IMR-90 (cell line): ENCODE results near the gene SNTG2. TPM values are rescaled to one million over a fixed set of nuclear protein-coding genes. Genes with fewer than 3 reads are reported as not detected.

Source experiments
- ATAC-seq: fragments of 200-7000 bp; cut with Tn5 transposase; 2 replicates; pipeline ENCODE4 v1.9.1; 2020; ENCODE audit warnings: low read depth, mild to moderate bottlenecking, moderate library complexity
- BruUV-seq: library from RNA; stranded (reverse); fragments of 400-500 nt; replicated peaks from 2 replicates; lab custom pipeline; 2021; lab: Mats Ljungman, UMichigan
- CTCF ChIA-PET: fragments of 300-600 bp; formaldehyde crosslinking; extraction: SDS; loops from one replicate; lab custom pipeline; 2021; ENCODE audit warnings: antibody characterized with exemption; lab: Yijun Ruan, JAX
- POLR2A ChIA-PET: fragments of 300-600 bp; sonication (Branson Sonifier 250); formaldehyde crosslinking; loops from one replicate; lab custom pipeline; 2022; ENCODE audit warnings: antibody characterized with exemption; ENCODE audit not compliant: unreplicated experiment; lab: Charles Lee
- DNase-seq: peaks from one replicate; pipeline ENCODE4 v3.0.0; 2013
- H2AFZ ChIP-seq: replicated peaks from 2 replicates; pipeline ENCODE3; 2013; ENCODE audit warnings: low read length, mild to moderate bottlenecking; ENCODE audit not compliant: poor library complexity
- H2AK5ac ChIP-seq: 2 replicates; pipeline ENCODE4 v1.6.1; 2013; ENCODE audit warnings: low read depth, low read length, inconsistent platforms
- H2AK9ac ChIP-seq: replicated peaks from 2 replicates; pipeline ENCODE3; 2013; ENCODE audit warnings: mild to moderate bottlenecking, low read depth, low read length, moderate library complexity; ENCODE audit not compliant: poor library complexity
- H2BK120ac ChIP-seq: 2 replicates; pipeline ENCODE4 v1.6.1; 2013; ENCODE audit warnings: low read depth, low read length, inconsistent platforms
- H2BK15ac ChIP-seq: 3 replicates; pipeline ENCODE4 v1.6.1; 2013; ENCODE audit warnings: low read depth, low read length, inconsistent platforms
- H2BK20ac ChIP-seq: 2 replicates; pipeline ENCODE4 v1.6.1; 2013; ENCODE audit warnings: low read depth, mild to moderate bottlenecking, inconsistent platforms, low read length, moderate library complexity
- H2BK5ac ChIP-seq: 2 replicates; pipeline ENCODE4 v1.6.1; 2013; ENCODE audit warnings: mild to moderate bottlenecking, low read depth, low read length, inconsistent platforms; ENCODE audit not compliant: poor library complexity, severe bottlenecking
- H3K14ac ChIP-seq: replicated peaks from 2 replicates; pipeline ENCODE4 v1.6.1; 2013; ENCODE audit warnings: low read depth, low read length, inconsistent platforms
- H3K18ac ChIP-seq: 2 replicates; pipeline ENCODE4 v1.6.1; 2013; ENCODE audit warnings: low read depth, low read length, control low read depth
- H3K23ac ChIP-seq: 2 replicates; pipeline ENCODE4 v1.6.1; 2013; ENCODE audit warnings: low read depth, low read length, inconsistent platforms
- H3K27ac ChIP-seq: 2 replicates; pipeline ENCODE4 v1.5.1; 2013; ENCODE audit warnings: mild to moderate bottlenecking, control low read depth, low read length; ENCODE audit not compliant: insufficient read depth
- H3K27me3 ChIP-seq: 2 replicates; pipeline ENCODE4 v1.6.1; 2013; ENCODE audit warnings: low read length; ENCODE audit not compliant: control insufficient read depth, insufficient read depth
- H3K36me3 ChIP-seq: 2 replicates; pipeline ENCODE4 v1.6.1; 2013; ENCODE audit warnings: low read length, mixed read lengths; ENCODE audit not compliant: control insufficient read depth, insufficient read depth
- H3K4ac ChIP-seq: 2 replicates; pipeline ENCODE4 v1.6.1; 2013; ENCODE audit warnings: low read depth, low read length, inconsistent platforms
- H3K4me1 ChIP-seq: 2 replicates; pipeline ENCODE4 v1.6.1; 2013; ENCODE audit warnings: low read length, mixed read lengths; ENCODE audit not compliant: control insufficient read depth, insufficient read depth
- H3K4me2 ChIP-seq: 2 replicates; pipeline ENCODE4 v1.6.1; 2013; ENCODE audit warnings: low read depth, mild to moderate bottlenecking, control low read depth, low read length, moderate library complexity
- H3K4me3 ChIP-seq: 2 replicates; pipeline ENCODE4 v1.5.1; 2013; ENCODE audit warnings: low read depth, mild to moderate bottlenecking, control low read depth, low read length, moderate library complexity; ENCODE audit not compliant: insufficient read depth
- H3K56ac ChIP-seq: 2 replicates; pipeline ENCODE4 v1.6.1; 2013; ENCODE audit warnings: low read length, inconsistent platforms; ENCODE audit not compliant: insufficient read depth; ENCODE audit errors: extremely low read depth
- H3K79me1 ChIP-seq, 2 experiments: 2 replicates each; pipeline ENCODE4 v1.6.1; 2013; ENCODE audit warnings: low read length in 2 of 2, inconsistent platforms in 1 of 2, low read depth in 1 of 2
- H3K9ac ChIP-seq: 2 replicates; pipeline ENCODE4 v1.6.1; 2013; ENCODE audit warnings: low read depth, low read length, control low read depth
- H3K9me1 ChIP-seq: 2 replicates; pipeline ENCODE4 v1.6.1; 2013; ENCODE audit warnings: low read length, inconsistent platforms; ENCODE audit not compliant: insufficient read depth
- H3K9me3 ChIP-seq: 2 replicates; pipeline ENCODE4 v1.6.1; 2013; ENCODE audit warnings: low read length; ENCODE audit not compliant: control insufficient read depth, insufficient read depth
- H4K20me1 ChIP-seq: 2 replicates; pipeline ENCODE4 v1.6.1; 2013; ENCODE audit warnings: low read length, inconsistent platforms; ENCODE audit not compliant: insufficient read depth
- H4K5ac ChIP-seq: 2 replicates; pipeline ENCODE4 v1.6.1; 2013; ENCODE audit warnings: mild to moderate bottlenecking, low read depth, low read length, control low read depth
- H4K8ac ChIP-seq, 2 experiments: 2 replicates each; pipeline ENCODE4 v1.6.1; 2013; ENCODE audit warnings: low read depth in 2 of 2, low read length in 2 of 2, control low read depth in 1 of 2, inconsistent platforms in 1 of 2
- H4K91ac ChIP-seq: 2 replicates; pipeline ENCODE4 v1.6.1; 2013; ENCODE audit warnings: low read depth, low read length, inconsistent platforms; ENCODE audit not compliant: insufficient read depth
- CEBPB ChIP-seq: IDR thresholded peaks from 2 replicates; pipeline ENCODE4 v1.6.1; 2012; ENCODE audit warnings: low read depth, low read length, improper control_type of control experiment
- MAZ ChIP-seq: IDR thresholded peaks from 2 replicates; pipeline ENCODE4 v1.6.1; 2012; ENCODE audit warnings: low read depth, mild to moderate bottlenecking, low read length, improper control_type of control experiment, moderate library complexity, borderline replicate concordance
- MXI1 ChIP-seq: IDR thresholded peaks from 2 replicates; pipeline ENCODE4 v1.6.1; 2012; ENCODE audit warnings: low read depth, mild to moderate bottlenecking, low read length, moderate library complexity, borderline replicate concordance
- NFE2L2 ChIP-seq: fragments of 150-350 bp; IDR thresholded peaks from 2 replicates; pipeline ENCODE4 v1.6.1; 2016; ENCODE audit warnings: low read depth, mild to moderate bottlenecking, low read length
- RAD21 ChIP-seq: IDR thresholded peaks from 2 replicates; pipeline ENCODE4 v1.6.1; 2012; ENCODE audit warnings: low read length, improper control_type of control experiment
- RCOR1 ChIP-seq: IDR thresholded peaks from 2 replicates; pipeline ENCODE4 v1.6.1; 2012; ENCODE audit warnings: mild to moderate bottlenecking, low read length, improper control_type of control experiment; ENCODE audit not compliant: insufficient replicate concordance
- SMC3 ChIP-seq: fragments of 150-350 bp; IDR thresholded peaks from 2 replicates; pipeline ENCODE4 v1.6.1; 2016; ENCODE audit warnings: low read depth, mild to moderate bottlenecking, antibody characterized with exemption, low read length, moderate library complexity
- WGBS, 2 experiments: methylation state at CpG; one replicate each; pipeline versions ENCODE4 v1.1.5 to v1.1.7; 2013; ENCODE audit warnings: missing lambda C conversion rate in 2 of 2; ENCODE audit not compliant: insufficient read length in 1 of 2; ENCODE audit errors: extremely low coverage in 2 of 2; 5-methylcytosine and 5-hydroxymethylcytosine counted together
- dilution Hi-C: fragments of 300-500 bp; cut with HindIII; formaldehyde crosslinking; loops from one replicate; pipeline ENCODE4 v1.14.3; 2018; ENCODE audit warnings: low sequenced_read_pairs; ENCODE audit not compliant: unreplicated experiment
- in situ Hi-C: fragments of 300-500 bp; cut with MboI; formaldehyde crosslinking; loops from 3 replicates; pipeline ENCODE4 v1.14.3; 2019; ENCODE audit warnings: low sequenced_read_pairs, inconsistent platforms, mixed read lengths
- intact Hi-C: fragments of 100-400 bp; cut with micrococcal nuclease; formaldehyde crosslinking; loops from 2 replicates; pipeline ENCODE4 v1.10.0; 2022
- polyA plus RNA-seq, 3 experiments: library from polyadenylated mRNA; depleted of rRNA; stranded (reverse); fragments of >200 nt; gene quantifications; 2 replicates each; pipeline ENCODE4 v1.2.3, GENCODE V29; 2012; ENCODE audit warnings: low replicate concordance in 1 of 3
- total RNA-seq: library from RNA; depleted of rRNA; stranded (reverse); fragments of >200 nt; gene quantifications from 2 replicates; pipeline ENCODE4 v1.2.3, GENCODE V29; 2012

SNTG2 gene
- total and polyA plus RNA-seq, 2 of the 4 experiments (the other 2 are of a cell fraction), result under 0.01 to 0.17 TPM

DNA sequence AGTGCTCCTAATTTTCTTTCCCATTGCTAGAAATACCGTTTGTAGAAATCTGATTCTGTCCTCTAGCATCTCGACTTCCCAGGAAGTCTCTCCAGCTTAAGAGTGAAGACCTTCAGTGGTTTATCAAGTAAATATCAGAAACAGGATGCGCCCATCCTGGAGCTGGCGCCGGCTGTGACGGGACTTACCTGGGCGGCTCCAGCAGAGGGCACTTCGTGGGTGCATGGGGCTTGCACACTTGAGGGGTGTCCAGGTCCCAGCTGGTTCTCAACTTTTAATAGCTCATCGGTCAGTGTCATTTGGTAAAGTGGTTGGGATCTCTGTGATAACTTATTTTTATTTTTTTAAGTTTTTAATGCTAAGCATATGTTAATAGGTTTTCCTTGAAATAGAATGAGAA is 295.6 kb downstream of the SNTG2 start:
- in situ Hi-C loops, result no loop called here
- H3K27ac ChIP-seq, result no peak overlapping the region
- H2BK20ac ChIP-seq, result no peak overlapping the region
- H2BK5ac ChIP-seq, result no peak overlapping the region
- no TSS peak for BruUV-seq
- intact Hi-C loops, result no loop called here
- DNase-seq (no peak), ATAC-seq (no peak)
- H2AK5ac ChIP-seq, result no peak overlapping the region
- H2BK15ac ChIP-seq, result no peak overlapping the region
- H3K14ac ChIP-seq, result no peak overlapping the region
- peaks cover 5% of the 10 kb centered on the region; the same call in 1 of the 2 replicates for H3K9me3 ChIP-seq
- no peaks in the 10 kb centered on the region for H3K36me3 ChIP-seq
- H3K56ac ChIP-seq, result no peak overlapping the region
- H4K8ac ChIP-seq, result no peak overlapping the region
- no peak overlapping the region for H2AK9ac ChIP-seq
- no peaks in the 10 kb centered on the region for H3K27me3 ChIP-seq
- H3K79me1 ChIP-seq, result no peaks in the 10 kb centered on the region
- ChIA-PET POLR2A (no interaction called here), CTCF (interaction anchor here (1.3 kb wide), 1 partner anchor 105 kb away, joined by 3 read pairs; no protein-coding TSS in a partner anchor)
- H4K91ac ChIP-seq, result no peak overlapping the region
- no peak overlapping the region for H2BK120ac ChIP-seq
- H4K20me1 ChIP-seq, result no peaks in the 10 kb centered on the region
- H4K5ac ChIP-seq, result no peak overlapping the region
- no CpG with 5 or more reads among the region's 9 CpGs for WGBS, 2 experiments
- no peak overlapping the region for H2AFZ ChIP-seq
- no peaks in the 10 kb centered on the region for H3K9me1 ChIP-seq
- no peak overlapping the region for H3K23ac ChIP-seq
- TF ChIP-seq NFE2L2 (no peak), MAZ (no peak), RAD21 (no peak), MXI1 (no peak), SMC3 (no peak), CEBPB (no peak), RCOR1 (no peak)
- no peak overlapping the region for H3K18ac ChIP-seq
- no peak overlapping the region for H3K4ac ChIP-seq
- H3K9ac ChIP-seq, result no peak overlapping the region
- no peak overlapping the region for H3K4me3 ChIP-seq
- dilution Hi-C loops, result no loop called here
- H3K4me2 ChIP-seq, result no peak overlapping the region
- H3K4me1 ChIP-seq, result no peaks in the 10 kb centered on the region
